ENCODE data around the gene ADAMTS18. TPM values are rescaled to one million over a fixed set of nuclear protein-coding genes. Genes with fewer than 3 reads are reported as not detected.

Gene ADAMTS18
- total RNA-seq, 2 donors from 2014 or later, result not detected

- Histone ChIP-seq H3K27me3 (no peaks in the 10 kb centered on the region), H3K36me3 (no peaks in the 10 kb centered on the region), H3K4me1 (no peaks in the 10 kb centered on the region), H3K4me3 (no peak overlapping the region), H3K27ac (no peak overlapping the region), H3K9me3 (no peaks in the 10 kb centered on the region)
- TF ChIP-seq, protein P1, sequence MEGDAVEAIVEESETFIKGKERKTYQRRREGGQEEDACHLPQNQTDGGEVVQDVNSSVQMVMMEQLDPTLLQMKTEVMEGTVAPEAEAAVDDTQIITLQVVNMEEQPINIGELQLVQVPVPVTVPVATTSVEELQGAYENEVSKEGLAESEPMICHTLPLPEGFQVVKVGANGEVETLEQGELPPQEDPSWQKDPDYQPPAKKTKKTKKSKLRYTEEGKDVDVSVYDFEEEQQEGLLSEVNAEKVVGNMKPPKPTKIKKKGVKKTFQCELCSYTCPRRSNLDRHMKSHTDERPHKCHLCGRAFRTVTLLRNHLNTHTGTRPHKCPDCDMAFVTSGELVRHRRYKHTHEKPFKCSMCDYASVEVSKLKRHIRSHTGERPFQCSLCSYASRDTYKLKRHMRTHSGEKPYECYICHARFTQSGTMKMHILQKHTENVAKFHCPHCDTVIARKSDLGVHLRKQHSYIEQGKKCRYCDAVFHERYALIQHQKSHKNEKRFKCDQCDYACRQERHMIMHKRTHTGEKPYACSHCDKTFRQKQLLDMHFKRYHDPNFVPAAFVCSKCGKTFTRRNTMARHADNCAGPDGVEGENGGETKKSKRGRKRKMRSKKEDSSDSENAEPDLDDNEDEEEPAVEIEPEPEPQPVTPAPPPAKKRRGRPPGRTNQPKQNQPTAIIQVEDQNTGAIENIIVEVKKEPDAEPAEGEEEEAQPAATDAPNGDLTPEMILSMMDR (IDR thresholded peaks at IDR 0.05), result no peak
- DNase-seq (ENCODE audit: low spot score), result no peak
These were observed 107.1 kb downstream of the ADAMTS18 start for GRCh38 chr16:77327717-77328116.

GRCh38 chr16:77324729-77325128, 110.1 kb downstream of the ADAMTS18 start:
- H3K4me3 ChIP-seq, result no peak overlapping the region
- H3K36me3 ChIP-seq, result no peaks in the 10 kb centered on the region
- no peaks in the 10 kb centered on the region for H3K9me3 ChIP-seq
- TF ChIP-seq, protein P1 (IDR thresholded peaks at IDR 0.05), result no peak
- no peaks in the 10 kb centered on the region for H3K27me3 ChIP-seq
- no peak overlapping the region for H3K27ac ChIP-seq
- no peaks in the 10 kb centered on the region for H3K4me1 ChIP-seq
- DNase-seq (ENCODE audit: low spot score), result no peak

DNA sequence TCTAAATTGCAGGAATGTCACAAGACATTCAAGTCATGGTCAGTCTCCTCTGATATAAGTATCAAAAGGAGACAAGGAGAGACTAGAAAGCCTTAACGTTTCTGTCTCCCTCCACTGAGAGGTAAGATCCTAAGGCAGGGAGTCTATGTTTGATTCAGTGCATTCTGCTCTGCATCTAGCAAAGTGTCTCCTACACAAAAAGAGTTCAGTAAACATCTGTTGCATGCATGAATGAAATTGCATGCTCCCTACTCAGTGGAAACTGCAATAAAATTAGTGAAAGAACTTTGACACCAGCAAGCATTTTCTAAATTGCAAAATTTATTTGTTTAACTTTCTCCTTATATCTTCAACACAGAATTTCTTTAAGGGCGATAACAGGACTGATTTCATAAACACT, 111.1 kb downstream of the ADAMTS18 start:
- no peaks in the 10 kb centered on the region for H3K4me1 ChIP-seq
- no peak for DNase-seq (ENCODE audit: low spot score)
- H3K27me3 ChIP-seq, result no peaks in the 10 kb centered on the region
- no peak overlapping the region for H3K27ac ChIP-seq
- no peaks in the 10 kb centered on the region for H3K36me3 ChIP-seq
- no peaks in the 10 kb centered on the region for H3K9me3 ChIP-seq
- TF ChIP-seq, protein P1 (IDR thresholded peaks at IDR 0.05), result no peak
- H3K4me3 ChIP-seq, result no peak overlapping the region

DNA sequence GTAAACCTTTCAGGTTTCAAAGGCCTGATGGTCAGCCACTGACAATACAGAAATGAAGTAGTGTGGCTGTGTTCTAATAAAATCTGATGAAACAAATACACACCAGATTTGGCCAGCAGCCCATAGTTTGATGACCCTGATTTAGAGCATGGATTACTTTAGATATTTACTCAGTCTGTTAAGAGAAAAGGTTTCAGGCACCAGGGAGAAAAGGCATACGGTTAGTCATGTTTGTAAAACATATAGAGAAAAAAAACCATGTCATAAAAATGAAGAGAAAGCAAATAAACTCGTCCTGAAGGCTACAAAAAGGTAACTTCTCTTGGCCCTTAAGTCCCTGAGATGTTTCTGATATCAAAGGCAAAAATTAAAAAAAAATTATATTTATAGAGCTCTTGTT, 112.1 kb downstream of the ADAMTS18 start:
- no peak for DNase-seq (ENCODE audit: low spot score)
- no peak overlapping the region for H3K27ac ChIP-seq
- H3K36me3 ChIP-seq, result no peaks in the 10 kb centered on the region
- no peak overlapping the region for H3K4me3 ChIP-seq
- no peaks in the 10 kb centered on the region for H3K9me3 ChIP-seq
- TF ChIP-seq, protein P1 (IDR thresholded peaks at IDR 0.05), result no peak
- no peaks in the 10 kb centered on the region for H3K27me3 ChIP-seq
- no peaks in the 10 kb centered on the region for H3K4me1 ChIP-seq

DNA sequence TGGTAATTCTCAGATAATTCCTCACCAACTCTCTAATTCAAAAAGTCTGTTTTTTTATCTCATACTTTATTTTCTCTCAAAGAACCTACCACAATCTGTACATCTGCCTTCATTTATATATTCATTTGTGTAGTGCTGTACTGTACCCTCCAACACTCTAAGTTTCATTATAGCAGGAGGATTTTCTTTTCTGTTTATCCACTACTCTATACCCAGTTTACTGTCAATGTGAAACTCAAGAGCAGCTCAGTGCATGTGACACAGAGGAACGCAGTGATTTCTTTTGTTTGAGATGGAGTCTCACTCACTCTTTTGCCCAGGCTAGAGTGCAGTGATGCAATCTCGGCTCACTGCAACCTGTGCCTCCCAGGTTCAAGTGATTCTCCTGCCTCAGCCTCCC, 117.8 kb downstream of the ADAMTS18 start:
- Histone ChIP-seq H3K27me3 (no peaks in the 10 kb centered on the region), H3K27ac (no peak overlapping the region), H3K36me3 (no peaks in the 10 kb centered on the region), H3K4me1 (no peaks in the 10 kb centered on the region), H3K4me3 (no peak overlapping the region), H3K9me3 (no peaks in the 10 kb centered on the region)
- TF ChIP-seq, protein P1 (IDR thresholded peaks at IDR 0.05), result no peak
- DNase-seq (ENCODE audit: low spot score), result no peak

DNA sequence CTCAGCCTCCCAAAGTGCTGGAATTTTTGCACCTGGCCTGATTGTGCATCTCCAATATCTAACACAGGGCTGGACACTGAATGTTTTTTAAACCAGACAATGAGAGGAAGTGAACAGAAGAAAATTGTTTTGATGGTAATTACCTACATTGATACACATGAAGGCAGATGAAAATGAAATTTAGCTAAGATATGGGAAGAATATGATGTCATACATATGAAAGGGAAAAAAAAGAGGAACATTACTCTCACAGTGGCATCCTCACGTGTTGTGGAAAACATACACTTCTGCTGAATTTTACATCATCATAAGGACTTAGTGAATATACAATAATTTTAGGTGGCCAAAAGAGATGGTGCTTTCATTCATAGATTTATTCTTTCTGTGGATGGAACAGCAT, 124.0 kb downstream of the ADAMTS18 start:
- TF ChIP-seq, protein P1 (IDR thresholded peaks at IDR 0.05), result no peak
- no peak for DNase-seq (ENCODE audit: low spot score)
- Histone ChIP-seq H3K36me3 (no peaks in the 10 kb centered on the region), H3K9me3 (no peaks in the 10 kb centered on the region), H3K4me1 (no peaks in the 10 kb centered on the region), H3K27me3 (no peaks in the 10 kb centered on the region), H3K4me3 (no peak overlapping the region), H3K27ac (no peak overlapping the region)

All from right atrium auricular region (tissue), 2 donors.